Neuronal stem cell (in vitro differentiated cells): Measurements from ENCODE around the gene PFKFB4.

ENCODE experiments used
- DNase-seq: peaks from one replicate; pipeline ENCODE4 v3.0.0-alpha.2; 2013; ENCODE audit warnings: low spot score
- H2AFZ ChIP-seq: one replicate; pipeline ENCODE4 v1.6.1; 2013; ENCODE audit warnings: mild to moderate bottlenecking, low read length, inconsistent platforms
- H2AK5ac ChIP-seq: 2 replicates; pipeline ENCODE4 v1.6.1; 2013; ENCODE audit warnings: low read depth, mild to moderate bottlenecking, inconsistent platforms, low read length, moderate library complexity, mixed read lengths
- H2BK120ac ChIP-seq: 2 replicates; pipeline ENCODE4 v1.6.1; 2013; ENCODE audit warnings: low read depth, mild to moderate bottlenecking, inconsistent platforms, low read length, moderate library complexity, mixed read lengths
- H2BK12ac ChIP-seq: one replicate; pipeline ENCODE4 v1.6.1; 2013; ENCODE audit warnings: low read length, inconsistent platforms
- H2BK15ac ChIP-seq: 2 replicates; pipeline ENCODE4 v1.6.1; 2013; ENCODE audit warnings: mild to moderate bottlenecking, low read length, inconsistent platforms, mixed read lengths
- H2BK5ac ChIP-seq: one replicate; pipeline ENCODE4 v1.6.1; 2013; ENCODE audit warnings: inconsistent platforms, mild to moderate bottlenecking, low read length, moderate library complexity
- H3K14ac ChIP-seq: one replicate; pipeline ENCODE4 v1.6.1; 2013; ENCODE audit warnings: low read length, inconsistent platforms
- H3K18ac ChIP-seq: 2 replicates; pipeline ENCODE4 v1.6.1; 2013; ENCODE audit warnings: low read length, inconsistent platforms
- H3K23ac ChIP-seq: 2 replicates; pipeline ENCODE4 v1.6.1; 2013; ENCODE audit warnings: low read depth, mild to moderate bottlenecking, mixed read lengths, low read length, inconsistent platforms; ENCODE audit not compliant: poor library complexity
- H3K27ac ChIP-seq: replicated peaks from 3 replicates; pipeline ENCODE4 v1.5.1; 2013; ENCODE audit warnings: low read length, inconsistent platforms
- H3K27me3 ChIP-seq, 3 experiments: 2 replicates each; pipeline ENCODE4 v1.6.1; 2013; ENCODE audit warnings: low read length in 3 of 3, mild to moderate bottlenecking in 2 of 3, inconsistent platforms in 1 of 3, low read depth in 1 of 3, mixed read lengths in 1 of 3, moderate library complexity in 1 of 3; ENCODE audit not compliant: control insufficient read depth in 3 of 3, insufficient read depth in 3 of 3
- H3K36me3 ChIP-seq, 2 donors: replicated peaks in 1 of 2; 2 replicates each; pipeline ENCODE4 v1.6.1; 2013; ENCODE audit warnings: low read length in 2 of 2; ENCODE audit not compliant: control insufficient read depth in 2 of 2, insufficient read depth in 2 of 2
- H3K4ac ChIP-seq: 2 replicates; pipeline ENCODE4 v1.6.1; 2013; ENCODE audit warnings: inconsistent platforms, mild to moderate bottlenecking, low read length, moderate library complexity
- H3K4me1 ChIP-seq, 2 donors: 1 replicate in 1 of 2; 2 replicates in 1 of 2; pipeline ENCODE4 v1.6.1; 2013; ENCODE audit warnings: low read length in 2 of 2, low read depth in 1 of 2; ENCODE audit not compliant: control insufficient read depth in 2 of 2, insufficient read depth in 1 of 2
- H3K4me2 ChIP-seq: one replicate; pipeline ENCODE4 v1.6.1; 2013; ENCODE audit warnings: mild to moderate bottlenecking, low read length, inconsistent platforms; ENCODE audit not compliant: insufficient read depth, poor library complexity, severe bottlenecking
- H3K4me3 ChIP-seq, 2 donors: 2 replicates each; pipeline ENCODE4 v1.5.1; 2013; ENCODE audit warnings: low read length in 2 of 2, mild to moderate bottlenecking in 2 of 2, inconsistent platforms in 1 of 2, moderate library complexity in 1 of 2
- H3K79me1 ChIP-seq: one replicate; pipeline ENCODE4 v1.6.1; 2013; ENCODE audit warnings: low read depth, mild to moderate bottlenecking, inconsistent platforms, low read length, moderate library complexity
- H3K9ac ChIP-seq: one replicate; pipeline ENCODE4 v1.6.1; 2013; ENCODE audit warnings: mild to moderate bottlenecking, low read depth, low read length, inconsistent platforms; ENCODE audit not compliant: poor library complexity
- H3K9me3 ChIP-seq, 2 donors: replicated peaks in 1 of 2; 2 replicates each; pipeline versions ENCODE3 to v1.6.1; 2013; ENCODE audit warnings: low read length in 2 of 2, mild to moderate bottlenecking in 2 of 2, inconsistent platforms in 1 of 2, low read depth in 1 of 2, mixed read lengths in 1 of 2, moderate library complexity in 1 of 2; ENCODE audit not compliant: control insufficient read depth in 2 of 2, insufficient read depth in 1 of 2
- H4K8ac ChIP-seq: one replicate; pipeline ENCODE4 v1.6.1; 2013; ENCODE audit warnings: low read depth, mild to moderate bottlenecking, inconsistent platforms, low read length, moderate library complexity
- H4K91ac ChIP-seq: one replicate; pipeline ENCODE4 v1.6.1; 2013; ENCODE audit warnings: low read length, low read depth, mild to moderate bottlenecking, inconsistent platforms; ENCODE audit not compliant: poor library complexity
- WGBS, 2 donors: extraction: QIAGEN DNeasy Blood & Tissue Kit; methylation state at CpG; one replicate each; pipeline ENCODE4 v1.1.7; 2013; ENCODE audit warnings: missing lambda C conversion rate in 2 of 2, mixed read lengths in 1 of 2; ENCODE audit not compliant: insufficient read length in 2 of 2, insufficient replicate concordance in 1 of 2; ENCODE audit errors: extremely low coverage in 2 of 2; 5-methylcytosine and 5-hydroxymethylcytosine counted together

The PFKFB4 gene

GRCh38 chr3:48591436-48591835, 34.8 kb upstream of the PFKFB4 start:
- no peak overlapping the region for H2BK120ac ChIP-seq

DNA sequence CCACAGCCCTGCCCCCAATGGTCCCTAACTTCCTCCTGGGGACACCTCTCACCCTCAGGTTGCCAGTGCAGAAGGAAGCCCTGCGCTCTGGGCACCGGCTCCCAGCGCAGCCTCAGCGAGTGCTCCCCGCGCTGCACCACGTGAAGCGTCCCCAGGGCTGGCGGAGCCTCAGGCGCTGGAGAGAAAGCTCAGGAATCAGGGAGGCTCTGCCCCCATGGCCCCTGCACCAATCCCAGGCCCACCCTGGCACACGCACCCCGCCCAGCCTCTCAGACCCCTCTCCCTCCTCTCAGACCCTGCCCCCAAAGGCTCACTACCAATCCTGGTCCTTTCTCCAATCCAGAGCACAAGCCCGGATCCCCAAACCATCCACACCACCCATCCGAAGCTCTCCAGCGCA, 31.6 kb upstream of the PFKFB4 start:
- H4K91ac ChIP-seq, result no peak overlapping the region
- no peak overlapping the region for H3K27ac ChIP-seq
- H2AK5ac ChIP-seq, result peak overlapping the region; percentile 74
- WGBS, 2 donors, result no CpG with 5 or more reads among the region's 15 CpGs
- no peaks in the 10 kb centered on the region for H3K4me1 ChIP-seq
- H3K4me3 ChIP-seq, result no peak overlapping the region
- no peak for DNase-seq
- no peak overlapping the region for H3K4me2 ChIP-seq
- H2BK15ac ChIP-seq, result no peak overlapping the region
- peak overlapping the region; percentile 82 for H3K14ac ChIP-seq
- H2BK5ac ChIP-seq, result peak overlapping the region; percentile 75
- peaks cover 0 to 9% of the 10 kb centered on the region in 2 donors for H3K36me3 ChIP-seq
- H3K9me3 ChIP-seq, result peaks cover 0 to 2% of the 10 kb centered on the region in 2 donors
- no peak overlapping the region for H2AFZ ChIP-seq
- H3K79me1 ChIP-seq, result peaks cover 3% of the 10 kb centered on the region
- H3K4ac ChIP-seq, result no peak overlapping the region
- peak overlapping the region; percentile 76 for H3K18ac ChIP-seq
- H4K8ac ChIP-seq, result no peak overlapping the region
- H3K27me3 ChIP-seq, result no peaks in the 10 kb centered on the region
- no peak overlapping the region for H3K23ac ChIP-seq
- peak overlapping the region; percentile 41 for H2BK12ac ChIP-seq
- no peak overlapping the region for H3K9ac ChIP-seq
- H2BK120ac ChIP-seq, result no peak overlapping the region

More at GRCh38 chr3:48591436-48591835, 34.8 kb upstream of the PFKFB4 start:
- Histone ChIP-seq H3K79me1 (peaks cover 3% of the 10 kb centered on the region), H2AFZ (no peak overlapping the region), H3K4me1 (peaks cover 0 to 11% of the 10 kb centered on the region in 2 donors), H3K4me2 (no peak overlapping the region), H2BK12ac (no peak overlapping the region), H2BK5ac (no peak overlapping the region), H4K91ac (no peak overlapping the region), H3K4ac (no peak overlapping the region), H3K9ac (peak overlapping the region; percentile 17), H3K18ac (no peak overlapping the region), H3K9me3 (peaks cover 0 to 2% of the 10 kb centered on the region in 2 donors), H3K4me3 (no peak overlapping the region), H3K14ac (no peak overlapping the region), H3K27me3 (no peaks in the 10 kb centered on the region), H4K8ac (no peak overlapping the region), H3K27ac (no peak overlapping the region), H3K36me3 (peaks cover 0 to 5% of the 10 kb centered on the region in 2 donors), H3K23ac (peak overlapping the region; percentile 75), H2BK15ac (no peak overlapping the region), H2AK5ac (peak overlapping the region; percentile 33)
- WGBS, 2 donors, result no CpG with 5 or more reads among the region's 14 CpGs
- no peak for DNase-seq

- Histone ChIP-seq H2BK15ac (no peak overlapping the region), H3K79me1 (peaks cover 3% of the 10 kb centered on the region), H3K4ac (no peak overlapping the region), H4K8ac (no peak overlapping the region), H3K9me3 (peaks cover 0 to 2% of the 10 kb centered on the region in 2 donors), H4K91ac (no peak overlapping the region), H3K4me3 (peak overlapping the region in 1 of 2 donors; percentile 10), H3K4me2 (no peak overlapping the region), H2BK120ac (no peak overlapping the region), H3K18ac (peak overlapping the region; percentile 57), H3K4me1 (no peaks in the 10 kb centered on the region), H2BK12ac (no peak overlapping the region), H3K9ac (no peak overlapping the region), H3K23ac (peak overlapping the region; percentile 43), H2AK5ac (no peak overlapping the region), H3K27ac (no peak overlapping the region), H3K27me3 (no peaks in the 10 kb centered on the region), H3K36me3 (peaks cover 0 to 9% of the 10 kb centered on the region in 2 donors), H2BK5ac (peak overlapping the region; percentile 75), H3K14ac (peak overlapping the region; percentile 82), H2AFZ (no peak overlapping the region)
- no CpG with 5 or more reads among the region's 11 CpGs for WGBS, 2 donors
- no peak for DNase-seq
Observed at GRCh38 chr3:48587686-48588085, 31.1 kb upstream of the PFKFB4 start.

- Histone ChIP-seq H4K8ac (no peak overlapping the region), H3K4me2 (no peak overlapping the region), H2BK5ac (no peak overlapping the region), H3K4me3 (no peak overlapping the region), H3K27ac (no peak overlapping the region), H3K79me1 (peaks cover 3% of the 10 kb centered on the region), H2AFZ (no peak overlapping the region), H2BK15ac (no peak overlapping the region), H3K9ac (no peak overlapping the region), H3K4me1 (peaks cover 4% of the 10 kb centered on the region in 2 donors), H3K36me3 (peaks cover 0 to 9% of the 10 kb centered on the region in 2 donors), H4K91ac (no peak overlapping the region), H3K14ac (no peak overlapping the region), H3K18ac (no peak overlapping the region), H2BK120ac (no peak overlapping the region), H2BK12ac (no peak overlapping the region), H3K23ac (no peak overlapping the region), H3K27me3 (no peaks in the 10 kb centered on the region), H3K4ac (no peak overlapping the region), H2AK5ac (no peak overlapping the region), H3K9me3 (peaks cover 0 to 2% of the 10 kb centered on the region in 2 donors)
- DNase-seq, result no peak
- WGBS, 2 donors, result no CpG with 5 or more reads among the region's 8 CpGs
Observed at GRCh38 chr3:48585411-48585810, 28.8 kb upstream of the PFKFB4 start.
